DLD1 (cell line): Measurements from ENCODE around the gene PYCARD.
"Not testable (repeated sequence)": the region's sequence is repeated elsewhere in the genome, so short reads cannot be mapped to it uniquely, and the experiment has no call there.

Experiments used
- in situ Hi-C: cut with HindIII; loops from 2 replicates; pipeline ENCODE4 v1.10.0; 2017; ENCODE audit warnings: low sequenced_read_pairs

PYCARD gene

GRCh38 chr16:31191697-31192428, 10.7 kb downstream of the PYCARD start:
- in situ Hi-C loops: no loop called here

- in situ Hi-C loops: no loop called here
These were observed 11.6 kb downstream of the PYCARD start for GRCh38 chr16:31190818-31191444.

GRCh38 chr16:31190061-31190460, 12.5 kb downstream of the PYCARD start:
- in situ Hi-C loops: no loop called here

GRCh38 chr16:31189412-31189778, 13.2 kb downstream of the PYCARD start:
- in situ Hi-C loops: no loop called here

GRCh38 chr16:31188450-31189411, 13.8 kb downstream of the PYCARD start:
- in situ Hi-C loops: no loop called here

- in situ Hi-C loops: no loop called here
These were observed 14.8 kb downstream of the PYCARD start for GRCh38 chr16:31187808-31188189.

GRCh38 chr16:31186930-31187807, 15.4 kb downstream of the PYCARD start:
- in situ Hi-C loops: no loop called here

GRCh38 chr16:31186176-31186575, 16.4 kb downstream of the PYCARD start:
- in situ Hi-C loops: no loop called here

- in situ Hi-C loops: no loop called here
These were observed 17.2 kb downstream of the PYCARD start for GRCh38 chr16:31185339-31185738.

GRCh38 chr16:31184888-31185287, 17.7 kb downstream of the PYCARD start:
- in situ Hi-C loops: no loop called here

- in situ Hi-C loops: no loop called here
These were observed 18.8 kb downstream of the PYCARD start for GRCh38 chr16:31183432-31184428.

GRCh38 chr16:31182391-31182790, 20.2 kb downstream of the PYCARD start:
- in situ Hi-C loops: no loop called here

- in situ Hi-C loops: no loop called here
These were observed 21.3 kb downstream of the PYCARD start for GRCh38 chr16:31181102-31181830.

GRCh38 chr16:31179747-31180459, 22.7 kb downstream of the PYCARD start, which contains the start of gene FUS:
TSS of gene FUS (plus strand) at chr16:31180139. CDS start at chr16:31180215, 76 bp downstream.
- in situ Hi-C loops: no loop called here

GRCh38 chr16:31179219-31179746, 23.3 kb downstream of the PYCARD start:
- in situ Hi-C loops: no loop called here

GRCh38 chr16:31177136-31177535, 25.4 kb downstream of the PYCARD start:
- in situ Hi-C loops: no loop called here

GRCh38 chr16:31170048-31170447, 32.5 kb downstream of the PYCARD start:
- in situ Hi-C loops: not testable (repeated sequence)

GRCh38 chr16:31168848-31169247, 33.7 kb downstream of the PYCARD start:
- in situ Hi-C loops: no loop called here
